SK-N-SH (cell line): ENCODE measurements around the gene DLG3. TPM values are rescaled to one million over a fixed set of nuclear protein-coding genes. Genes with fewer than 3 reads are reported as not detected.

ENCODE experiments used
- CTCF ChIA-PET: fragments of 300-600, 350-600 bp; formaldehyde crosslinking; extraction: SDS; loops from one replicate; lab custom pipeline; 2021; lab: Yijun Ruan, JAX
- POLR2A ChIA-PET: fragments of 350-600 bp; sonication (Branson Sonifier 250); formaldehyde crosslinking; extraction: SDS; loops from one replicate; lab custom pipeline; 2020; ENCODE audit warnings: antibody characterized with exemption, inconsistent platforms; lab: Yijun Ruan, JAX
- DNase-seq: peaks from one replicate; pipeline ENCODE4 v3.0.0; 2012
- H2AFZ ChIP-seq: fragments of 200-600 bp; sonication (generic); 2 replicates; pipeline ENCODE4 v1.8.1; 2016; ENCODE audit warnings: antibody characterized with exemption, mild to moderate bottlenecking, low read depth
- H3F3A ChIP-seq: fragments of 200-600 bp; sonication (generic); replicated peaks from 2 replicates; pipeline ENCODE3; 2016; ENCODE audit warnings: antibody characterized with exemption, mild to moderate bottlenecking; ENCODE audit not compliant: insufficient read depth
- H3K27ac ChIP-seq, 2 experiments: fragments of 200-500 bp in 1 of 2; fragments of 200-600 bp in 1 of 2; sonication (Bioruptor generic) in 1 of 2; sonication (generic), shearing (Covaris generic) in 1 of 2; 2 replicates each; pipeline versions ENCODE4 v1.5.1 to v1.6.1; 2014 to 2016; ENCODE audit warnings: low read depth in 2 of 2, inconsistent platforms in 1 of 2, low read length in 1 of 2, mild to moderate bottlenecking in 1 of 2, mixed read lengths in 1 of 2
- H3K27me3 ChIP-seq: fragments of 200-600 bp; sonication (generic), shearing (Covaris generic); 2 replicates; pipeline ENCODE4 v1.6.1; 2016; ENCODE audit warnings: mixed run types; ENCODE audit not compliant: insufficient read depth
- H3K36me3 ChIP-seq, 2 experiments: fragments of 200-500 bp in 1 of 2; fragments of 200-600 bp in 1 of 2; sonication (Bioruptor generic) in 1 of 2; sonication (generic) in 1 of 2; replicated peaks in 1 of 2; 2 replicates each; pipeline versions ENCODE3 to v1.5.1; 2014 to 2016; ENCODE audit warnings: low read length in 1 of 2, mild to moderate bottlenecking in 1 of 2; ENCODE audit not compliant: insufficient read depth in 2 of 2, control insufficient read depth in 1 of 2
- H3K4me1 ChIP-seq, 2 experiments: fragments of 200-500 bp in 1 of 2; fragments of 200-600 bp in 1 of 2; sonication (Bioruptor generic) in 1 of 2; sonication (generic), shearing (Covaris generic) in 1 of 2; 2 replicates each; pipeline versions ENCODE4 v1.5.1 to v1.6.1; 2014 to 2016; ENCODE audit warnings: low read depth in 1 of 2, low read length in 1 of 2, mixed run types in 1 of 2; ENCODE audit not compliant: insufficient read depth in 2 of 2, control insufficient read depth in 1 of 2
- H3K4me2 ChIP-seq: fragments of 200-600 bp; sonication (generic), shearing (Covaris generic); 2 replicates; pipeline ENCODE4 v1.6.1; 2017; ENCODE audit warnings: mixed run types
- H3K4me3 ChIP-seq, 2 experiments: fragments of 200-500 bp in 1 of 2; fragments of 200-600 bp in 1 of 2; sonication (Bioruptor generic) in 1 of 2; sonication (generic), shearing (Covaris generic) in 1 of 2; 2 replicates each; pipeline versions ENCODE4 v1.5.1 to v1.8.1; 2014 to 2016; ENCODE audit warnings: low read depth in 2 of 2, inconsistent platforms in 1 of 2, low read length in 1 of 2, mild to moderate bottlenecking in 1 of 2, mixed read lengths in 1 of 2, moderate library complexity in 1 of 2
- H3K79me2 ChIP-seq: fragments of 200-600 bp; sonication (generic); 2 replicates; pipeline ENCODE4 v1.8.1; 2017; ENCODE audit warnings: mild to moderate bottlenecking; ENCODE audit not compliant: insufficient read depth
- H3K9ac ChIP-seq: fragments of 200-600 bp; sonication (generic); 2 replicates; pipeline ENCODE4 v1.6.1; 2017; ENCODE audit warnings: mixed run types
- H3K9me2 ChIP-seq: fragments of 200-600 bp; sonication (generic); 2 replicates; pipeline ENCODE4 v1.6.1; 2017; ENCODE audit warnings: mixed run types
- H3K9me3 ChIP-seq: fragments of 200-600 bp; sonication (generic); 2 replicates; pipeline ENCODE4 v1.6.1; 2017; ENCODE audit warnings: mixed run types, mild to moderate bottlenecking, moderate library complexity
- H4K20me1 ChIP-seq: fragments of 200-600 bp; sonication (generic); 2 replicates; pipeline ENCODE4 v1.6.1; 2017; ENCODE audit warnings: mild to moderate bottlenecking, mixed run types; ENCODE audit not compliant: insufficient read depth
- CHD2 ChIP-seq: fragments of 150-350 bp; IDR thresholded peaks from 2 replicates; pipeline ENCODE4 v1.6.1; 2018; ENCODE audit warnings: low read length; ENCODE audit not compliant: partially characterized antibody
- CTCF ChIP-seq: fragments of 200-600 bp; sonication (generic); IDR thresholded peaks from 2 replicates; pipeline ENCODE4 v1.6.1; 2017; ENCODE audit warnings: antibody characterized with exemption, mild to moderate bottlenecking, moderate library complexity
- EZH2phosphoT487 ChIP-seq: fragments of 200-600 bp; sonication (generic); IDR thresholded peaks from 2 replicates; pipeline ENCODE4 v1.6.1; 2017; ENCODE audit warnings: low read depth, mixed run types, mild to moderate bottlenecking, antibody characterized with exemption, moderate library complexity, borderline replicate concordance
- FOSL2 ChIP-seq: IDR thresholded peaks from 2 replicates; pipeline ENCODE4 v1.4.0; 2012; ENCODE audit warnings: low read depth, mild to moderate bottlenecking, moderate library complexity, borderline replicate concordance
- JUND ChIP-seq: IDR thresholded peaks from 2 replicates; pipeline ENCODE4 v1.4.0; 2012
- NFIC ChIP-seq: IDR thresholded peaks from 2 replicates; pipeline ENCODE4 v1.4.0; 2012; ENCODE audit warnings: borderline replicate concordance
- RCOR1 ChIP-seq: fragments of 150-350 bp; IDR thresholded peaks from 2 replicates; pipeline ENCODE4 v1.6.1; 2017; ENCODE audit warnings: antibody characterized with exemption, low read length
- RFX5 ChIP-seq: IDR thresholded peaks from 2 replicates; pipeline ENCODE4 v1.6.1; 2012; ENCODE audit warnings: mild to moderate bottlenecking, improper control_type of control experiment, low read length
- RXRA ChIP-seq: IDR thresholded peaks from 2 replicates; pipeline ENCODE4 v1.4.0; 2012; ENCODE audit warnings: low read depth, mild to moderate bottlenecking, borderline replicate concordance
- SMC3 ChIP-seq: IDR thresholded peaks from 2 replicates; pipeline ENCODE4 v1.6.1; 2012; ENCODE audit warnings: low read depth, low read length, improper control_type of control experiment
- TAF1 ChIP-seq: IDR thresholded peaks from 2 replicates; pipeline ENCODE4 v1.6.1; 2012; ENCODE audit warnings: low read depth, mild to moderate bottlenecking, low read length, moderate library complexity, borderline replicate concordance
- TCF12 ChIP-seq: IDR thresholded peaks from 2 replicates; pipeline ENCODE4 v1.4.0; 2012
- TEAD4 ChIP-seq: IDR thresholded peaks from 2 replicates; pipeline ENCODE4 v1.4.0; 2012; ENCODE audit warnings: mild to moderate bottlenecking, borderline replicate concordance; ENCODE audit not compliant: insufficient read depth
- YY1 ChIP-seq: IDR thresholded peaks from 2 replicates; pipeline ENCODE4 v1.4.0; 2012; ENCODE audit warnings: low read depth, mild to moderate bottlenecking
- WGBS: methylation state at CpG from one replicate; pipeline ENCODE4 v1.1.6; 2017; ENCODE audit warnings: low lambda C conversion rate; 5-methylcytosine and 5-hydroxymethylcytosine counted together
- polyA plus RNA-seq, 3 experiments: library from polyadenylated mRNA; depleted of rRNA; stranded (reverse); fragments of >200 nt; gene quantifications; 2 replicates each; pipeline ENCODE4 v1.2.3, GENCODE V29; 2012
- TF ChIP-seq, protein P1 (sequence below): IDR thresholded peaks from 2 replicates; pipeline ENCODE4 v1.6.1; 2012; ENCODE audit warnings: mild to moderate bottlenecking, low read depth, low read length, moderate library complexity
- TF ChIP-seq, protein P2 (sequence below): IDR thresholded peaks from 2 replicates; pipeline ENCODE4; 2012
- TF ChIP-seq, protein P3 (sequence below): IDR thresholded peaks from 2 replicates; pipeline ENCODE4 v1.4.0; 2012; ENCODE audit warnings: low read depth, borderline replicate concordance

DLG3 gene
- polyA plus RNA-seq, 1 of the 3 experiments (the other 2 are of a cell fraction): 11.7 TPM

GRCh38 chrX:70527053-70527452 is 82.4 kb downstream of the DLG3 start:
- H3F3A ChIP-seq: no peaks in the 10 kb centered on the region

DNA sequence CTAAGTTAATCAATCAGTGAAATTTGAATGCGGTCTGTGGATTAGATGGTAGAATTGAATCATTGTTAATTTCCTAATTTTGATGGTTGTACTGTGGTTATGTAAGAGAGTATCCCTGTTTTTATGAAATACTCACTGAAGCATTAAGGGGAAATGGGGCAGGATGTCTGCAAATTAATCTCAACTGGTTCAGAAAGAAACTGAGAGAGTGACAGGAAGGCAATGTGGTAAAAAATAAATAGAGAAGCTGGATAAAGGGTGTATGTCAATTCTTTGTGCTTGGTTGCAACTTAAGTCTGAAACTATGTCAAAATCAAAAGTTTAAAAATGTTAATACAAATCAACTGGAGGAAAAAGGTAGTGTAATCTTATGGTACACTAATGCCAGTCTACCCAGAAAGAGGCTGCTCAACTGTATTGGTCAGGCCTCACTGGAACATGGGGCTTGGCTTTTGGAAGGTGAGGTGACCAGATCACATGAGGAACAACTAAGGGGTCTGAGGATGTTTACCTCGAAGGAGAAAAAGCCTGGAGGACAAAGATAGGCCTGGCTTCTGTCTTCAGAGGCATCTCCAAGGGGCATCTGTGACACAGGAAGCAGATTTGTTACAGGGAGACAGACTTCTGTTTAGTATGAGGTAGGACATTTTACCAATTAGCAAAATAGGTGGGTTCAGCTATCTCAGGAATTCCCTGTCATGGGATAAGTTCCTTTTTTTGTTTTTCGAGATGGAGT is 83.1 kb downstream of the DLG3 start:
- Histone ChIP-seq H3K79me2 (no peaks in the 10 kb centered on the region), H3K27me3 (peaks cover 53% of the 10 kb centered on the region), H4K20me1 (no peaks in the 10 kb centered on the region), H3K4me1 (no peaks in the 10 kb centered on the region), H3K36me3 (no peaks in the 10 kb centered on the region), H3K9ac (no peak overlapping the region), H3K27ac (no peak overlapping the region), H3F3A (no peaks in the 10 kb centered on the region), H2AFZ (no peak overlapping the region), H3K4me3 (no peak overlapping the region), H3K9me2 (no peaks in the 10 kb centered on the region), H3K4me2 (no peak overlapping the region), H3K9me3 (no peaks in the 10 kb centered on the region)
- 12% methylated on average over 3 of the region's 3 CpGs for WGBS
- ChIA-PET POLR2A (no interaction called here), CTCF (no interaction called here)
- TF ChIP-seq, protein P1, sequence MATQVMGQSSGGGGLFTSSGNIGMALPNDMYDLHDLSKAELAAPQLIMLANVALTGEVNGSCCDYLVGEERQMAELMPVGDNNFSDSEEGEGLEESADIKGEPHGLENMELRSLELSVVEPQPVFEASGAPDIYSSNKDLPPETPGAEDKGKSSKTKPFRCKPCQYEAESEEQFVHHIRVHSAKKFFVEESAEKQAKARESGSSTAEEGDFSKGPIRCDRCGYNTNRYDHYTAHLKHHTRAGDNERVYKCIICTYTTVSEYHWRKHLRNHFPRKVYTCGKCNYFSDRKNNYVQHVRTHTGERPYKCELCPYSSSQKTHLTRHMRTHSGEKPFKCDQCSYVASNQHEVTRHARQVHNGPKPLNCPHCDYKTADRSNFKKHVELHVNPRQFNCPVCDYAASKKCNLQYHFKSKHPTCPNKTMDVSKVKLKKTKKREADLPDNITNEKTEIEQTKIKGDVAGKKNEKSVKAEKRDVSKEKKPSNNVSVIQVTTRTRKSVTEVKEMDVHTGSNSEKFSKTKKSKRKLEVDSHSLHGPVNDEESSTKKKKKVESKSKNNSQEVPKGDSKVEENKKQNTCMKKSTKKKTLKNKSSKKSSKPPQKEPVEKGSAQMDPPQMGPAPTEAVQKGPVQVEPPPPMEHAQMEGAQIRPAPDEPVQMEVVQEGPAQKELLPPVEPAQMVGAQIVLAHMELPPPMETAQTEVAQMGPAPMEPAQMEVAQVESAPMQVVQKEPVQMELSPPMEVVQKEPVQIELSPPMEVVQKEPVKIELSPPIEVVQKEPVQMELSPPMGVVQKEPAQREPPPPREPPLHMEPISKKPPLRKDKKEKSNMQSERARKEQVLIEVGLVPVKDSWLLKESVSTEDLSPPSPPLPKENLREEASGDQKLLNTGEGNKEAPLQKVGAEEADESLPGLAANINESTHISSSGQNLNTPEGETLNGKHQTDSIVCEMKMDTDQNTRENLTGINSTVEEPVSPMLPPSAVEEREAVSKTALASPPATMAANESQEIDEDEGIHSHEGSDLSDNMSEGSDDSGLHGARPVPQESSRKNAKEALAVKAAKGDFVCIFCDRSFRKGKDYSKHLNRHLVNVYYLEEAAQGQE: no peak
- TF ChIP-seq, protein P2, sequence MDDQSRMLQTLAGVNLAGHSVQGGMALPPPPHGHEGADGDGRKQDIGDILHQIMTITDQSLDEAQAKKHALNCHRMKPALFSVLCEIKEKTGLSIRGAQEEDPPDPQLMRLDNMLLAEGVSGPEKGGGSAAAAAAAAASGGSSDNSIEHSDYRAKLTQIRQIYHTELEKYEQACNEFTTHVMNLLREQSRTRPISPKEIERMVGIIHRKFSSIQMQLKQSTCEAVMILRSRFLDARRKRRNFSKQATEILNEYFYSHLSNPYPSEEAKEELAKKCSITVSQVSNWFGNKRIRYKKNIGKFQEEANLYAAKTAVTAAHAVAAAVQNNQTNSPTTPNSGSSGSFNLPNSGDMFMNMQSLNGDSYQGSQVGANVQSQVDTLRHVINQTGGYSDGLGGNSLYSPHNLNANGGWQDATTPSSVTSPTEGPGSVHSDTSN: no peak
- no peak for TF ChIP-seq SMC3
- TF ChIP-seq FOSL2: no peak
- no peak for TF ChIP-seq RXRA
- TF ChIP-seq, protein P3, sequence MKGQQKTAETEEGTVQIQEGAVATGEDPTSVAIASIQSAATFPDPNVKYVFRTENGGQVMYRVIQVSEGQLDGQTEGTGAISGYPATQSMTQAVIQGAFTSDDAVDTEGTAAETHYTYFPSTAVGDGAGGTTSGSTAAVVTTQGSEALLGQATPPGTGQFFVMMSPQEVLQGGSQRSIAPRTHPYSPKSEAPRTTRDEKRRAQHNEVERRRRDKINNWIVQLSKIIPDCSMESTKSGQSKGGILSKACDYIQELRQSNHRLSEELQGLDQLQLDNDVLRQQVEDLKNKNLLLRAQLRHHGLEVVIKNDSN: no peak
- TF ChIP-seq JUND: no peak
- TF ChIP-seq CTCF: no peak
- DNase-seq: no peak

More at GRCh38 chrX:70527053-70527452, 82.4 kb downstream of the DLG3 start:
- no peaks in the 10 kb centered on the region for H3K9me2 ChIP-seq
- no peaks in the 10 kb centered on the region for H3K9me3 ChIP-seq
- no peak for DNase-seq
- no peak overlapping the region for H3K27ac ChIP-seq
- H2AFZ ChIP-seq: no peak overlapping the region
- ChIA-PET POLR2A (no interaction called here), CTCF (no interaction called here)
- H4K20me1 ChIP-seq: no peaks in the 10 kb centered on the region
- H3K79me2 ChIP-seq: no peaks in the 10 kb centered on the region
- no peaks in the 10 kb centered on the region for H3K4me1 ChIP-seq
- H3K27me3 ChIP-seq: peaks cover 46% of the 10 kb centered on the region
- H3K36me3 ChIP-seq: no peaks in the 10 kb centered on the region
- H3K9ac ChIP-seq: no peak overlapping the region
- TF ChIP-seq CTCF (no peak), EZH2phosphoT487 (no peak), CHD2 (no peak), RFX5 (no peak), RCOR1 (no peak), NFIC (no peak), FOSL2 (no peak), YY1 (no peak), TEAD4 (no peak), TCF12 (no peak), TAF1 (no peak)
- H3K4me3 ChIP-seq: no peak overlapping the region
- H3K4me2 ChIP-seq: no peak overlapping the region
